Right atrium auricular region (tissue), 2 donors: ENCODE data around the gene HOGA1. TPM values are rescaled to one million over a fixed set of nuclear protein-coding genes. Genes with fewer than 3 reads are reported as not detected.

Source experiments
- DNase-seq: peaks from one replicate; pipeline ENCODE4 v3.0.0-alpha.2; 2019; ENCODE audit warnings: low spot score
- H3K27ac ChIP-seq, 2 donors: fragments of 200-600 bp; sonication (generic); 1 replicate in 1 of 2; 2 replicates in 1 of 2; pipeline ENCODE4 v1.5.1; 2016 to 2019
- H3K27me3 ChIP-seq, 2 donors: fragments of 200-600 bp; sonication (generic); one replicate each; pipeline versions ENCODE4 v1.5.1 to v1.6.0; 2017 to 2019
- H3K36me3 ChIP-seq: fragments of 200-600 bp; sonication (generic); one replicate; pipeline ENCODE4 v1.5.1; 2016
- H3K4me1 ChIP-seq, 2 donors: fragments of 200-600 bp; sonication (generic); one replicate each; pipeline versions ENCODE4 v1.5.1 to v1.6.0; 2017 to 2019
- H3K4me3 ChIP-seq, 2 donors: fragments of 200-600 bp; sonication (generic); 1 replicate in 1 of 2; 2 replicates in 1 of 2; pipeline ENCODE4 v1.5.1; 2017 to 2019; ENCODE audit warnings: mild to moderate bottlenecking in 1 of 2, moderate library complexity in 1 of 2
- H3K9me3 ChIP-seq, 2 donors: fragments of 200-600 bp; sonication (generic); one replicate each; pipeline ENCODE4 v1.5.1; 2019
- total RNA-seq, 2 donors: library from RNA; depleted of rRNA; stranded (reverse); fragments of >200 nt; gene quantifications; one replicate each; pipeline ENCODE4 v1.1.0, GENCODE V29; 2016
- TF ChIP-seq, protein P1 (sequence below), 2 donors: fragments of 200-600 bp; sonication (generic); IDR thresholded peaks; one replicate each; pipeline ENCODE4 v1.5.1; 2019; ENCODE audit warnings: antibody characterized with exemption in 2 of 2

HOGA1 gene
- total RNA-seq, 2 donors from 2014 or later = 17.6 to 25.6 TPM

DNA sequence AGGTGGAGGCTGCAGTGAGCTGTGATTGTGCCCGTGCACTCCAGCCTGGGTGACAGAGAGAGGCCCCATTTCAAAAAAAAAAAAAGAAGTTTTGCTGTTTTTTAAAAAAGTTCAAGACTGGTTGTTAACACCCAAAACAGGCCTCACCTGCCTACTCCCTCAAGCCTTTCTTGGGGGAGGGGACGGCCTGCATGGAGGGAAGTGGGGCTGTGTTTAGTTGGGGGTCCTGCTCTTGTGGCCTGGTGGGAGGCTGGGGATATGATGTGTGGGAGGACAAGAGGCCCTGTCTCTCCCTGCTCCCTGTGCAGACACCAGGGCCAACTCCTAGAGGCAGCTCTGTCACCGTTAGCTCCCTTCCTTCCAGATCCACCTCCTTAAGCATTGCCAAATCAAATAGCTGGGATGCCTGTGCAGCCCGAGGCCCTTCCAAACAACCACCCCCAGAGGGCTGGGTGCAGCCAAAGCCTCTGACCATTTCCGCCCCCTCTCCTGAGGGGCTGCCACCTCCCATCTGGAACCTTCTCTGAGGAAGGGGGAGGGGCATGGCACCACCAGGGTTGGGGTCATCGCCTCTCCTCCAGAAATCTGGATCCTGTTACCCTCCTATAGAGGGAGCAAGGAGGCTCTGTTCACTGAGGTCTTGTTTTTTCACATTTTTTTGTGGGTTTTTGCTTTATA lies 44.5 kb upstream of the HOGA1 start:
- Histone ChIP-seq H3K36me3 (no peaks in the 10 kb centered on the region), H3K27me3 (no peaks in the 10 kb centered on the region), H3K4me3 (no peak overlapping the region), H3K9me3 (no peaks in the 10 kb centered on the region), H3K27ac (peak overlapping the region; percentile 50 to 90), H3K4me1 (peaks cover 0 to 50% of the 10 kb centered on the region in 2 donors)
- TF ChIP-seq, protein P1, sequence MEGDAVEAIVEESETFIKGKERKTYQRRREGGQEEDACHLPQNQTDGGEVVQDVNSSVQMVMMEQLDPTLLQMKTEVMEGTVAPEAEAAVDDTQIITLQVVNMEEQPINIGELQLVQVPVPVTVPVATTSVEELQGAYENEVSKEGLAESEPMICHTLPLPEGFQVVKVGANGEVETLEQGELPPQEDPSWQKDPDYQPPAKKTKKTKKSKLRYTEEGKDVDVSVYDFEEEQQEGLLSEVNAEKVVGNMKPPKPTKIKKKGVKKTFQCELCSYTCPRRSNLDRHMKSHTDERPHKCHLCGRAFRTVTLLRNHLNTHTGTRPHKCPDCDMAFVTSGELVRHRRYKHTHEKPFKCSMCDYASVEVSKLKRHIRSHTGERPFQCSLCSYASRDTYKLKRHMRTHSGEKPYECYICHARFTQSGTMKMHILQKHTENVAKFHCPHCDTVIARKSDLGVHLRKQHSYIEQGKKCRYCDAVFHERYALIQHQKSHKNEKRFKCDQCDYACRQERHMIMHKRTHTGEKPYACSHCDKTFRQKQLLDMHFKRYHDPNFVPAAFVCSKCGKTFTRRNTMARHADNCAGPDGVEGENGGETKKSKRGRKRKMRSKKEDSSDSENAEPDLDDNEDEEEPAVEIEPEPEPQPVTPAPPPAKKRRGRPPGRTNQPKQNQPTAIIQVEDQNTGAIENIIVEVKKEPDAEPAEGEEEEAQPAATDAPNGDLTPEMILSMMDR (IDR thresholded peaks at IDR 0.05) = peak in 1 of 2 donors; percentile 29
- DNase-seq = peak; percentile 71

DNA sequence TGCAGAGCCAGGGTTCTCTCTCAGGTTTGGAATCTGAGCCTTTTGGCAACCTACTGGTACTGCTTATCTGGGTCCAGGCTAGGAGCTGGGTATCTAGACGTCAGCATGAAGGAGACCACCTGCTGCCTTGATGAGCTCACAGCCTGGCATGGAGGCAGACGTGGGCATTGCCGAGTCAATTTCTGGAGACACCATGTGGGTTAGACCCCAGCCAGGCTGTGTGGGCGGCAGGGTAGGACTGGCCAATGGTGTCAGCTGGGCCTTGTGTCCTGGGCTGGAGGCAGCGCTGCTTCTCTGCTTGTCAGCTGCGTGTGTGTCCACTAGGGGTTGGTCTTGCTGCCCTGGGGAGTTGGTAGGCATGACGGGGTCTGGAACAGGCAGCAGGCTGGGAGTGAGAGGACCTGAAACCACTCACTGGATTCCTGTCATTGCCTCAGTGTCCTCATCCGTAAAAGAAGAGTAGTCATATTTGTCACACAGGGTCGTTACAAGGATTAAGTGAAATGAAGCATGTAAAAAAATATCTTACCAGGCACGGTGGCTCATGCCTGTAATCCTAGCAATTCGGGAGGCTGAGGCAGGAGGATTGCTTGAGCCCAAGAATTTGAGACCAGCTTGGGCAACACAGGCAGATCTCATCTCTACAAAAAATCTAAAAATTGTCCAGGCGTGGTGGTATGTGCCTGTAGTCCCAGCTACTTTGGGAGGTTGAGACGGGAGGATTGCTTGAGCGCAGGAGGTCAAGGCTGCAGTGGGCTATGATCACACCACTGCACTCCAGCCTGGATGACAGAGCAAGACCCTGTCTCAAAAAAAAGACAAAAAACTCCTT lies 43.3 kb upstream of the HOGA1 start:
- TF ChIP-seq, protein P1 (IDR thresholded peaks at IDR 0.05) = no peak
- DNase-seq = no peak

DNA sequence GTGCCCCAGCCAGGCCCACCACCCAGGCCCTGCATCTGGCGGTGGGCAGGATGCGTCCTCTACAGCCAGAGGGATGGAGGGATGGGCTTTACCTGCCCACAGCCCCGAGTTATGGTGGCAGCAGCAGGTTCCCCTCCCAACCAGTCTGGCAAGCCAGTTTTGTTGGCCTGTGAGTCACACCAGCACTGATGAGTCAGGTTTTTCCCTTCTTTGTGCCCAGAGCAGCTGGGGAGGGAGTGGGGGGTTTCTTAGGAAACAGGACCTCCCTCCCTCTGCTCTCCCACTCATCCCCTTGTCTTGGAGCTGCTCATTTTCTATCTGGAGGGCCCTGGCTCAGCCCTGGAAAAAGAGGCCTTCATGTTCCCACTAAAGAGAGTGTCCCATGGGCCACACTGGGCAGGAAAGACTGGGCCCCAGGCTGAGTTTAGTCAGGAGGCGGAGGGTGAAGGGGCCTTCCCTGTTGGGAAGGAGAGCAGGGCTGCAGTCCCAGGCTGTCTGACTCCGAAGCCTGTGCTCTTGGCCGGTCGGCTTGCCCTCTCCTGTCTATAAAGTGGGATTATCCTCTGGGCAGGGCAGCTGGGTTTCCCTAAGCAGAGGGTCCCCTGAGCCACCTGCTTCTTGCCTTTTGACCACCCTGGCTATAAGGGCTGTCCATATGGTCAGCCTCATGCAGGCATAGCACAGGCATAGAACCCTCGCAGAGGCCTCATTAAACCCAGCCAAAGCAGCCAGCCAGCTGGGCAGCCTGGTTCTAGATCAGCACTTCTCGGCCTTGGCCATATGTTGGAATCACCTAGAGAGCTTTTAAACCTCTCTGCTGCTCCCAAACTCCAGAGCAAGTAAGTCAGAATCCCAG lies 41.8 kb upstream of the HOGA1 start:
- peak; percentile 89 for DNase-seq
- no peaks in the 10 kb centered on the region for H3K36me3 ChIP-seq
- TF ChIP-seq, protein P1 (IDR thresholded peaks at IDR 0.05) = no peak
- no peaks in the 10 kb centered on the region for H3K9me3 ChIP-seq
- H3K4me3 ChIP-seq = no peak overlapping the region
- no peaks in the 10 kb centered on the region for H3K27me3 ChIP-seq
- H3K4me1 ChIP-seq = peaks cover 0 to 58% of the 10 kb centered on the region in 2 donors
- peak overlapping the region; percentile 86 to 90 for H3K27ac ChIP-seq

More for the DNA sequence above, 43.3 kb upstream of the HOGA1 start:
- Histone ChIP-seq H3K36me3 (no peaks in the 10 kb centered on the region), H3K9me3 (no peaks in the 10 kb centered on the region), H3K27ac (peak overlapping the region; percentile 50 to 90), H3K27me3 (no peaks in the 10 kb centered on the region), H3K4me1 (peaks cover 0 to 50% of the 10 kb centered on the region in 2 donors), H3K4me3 (no peak overlapping the region)

DNA sequence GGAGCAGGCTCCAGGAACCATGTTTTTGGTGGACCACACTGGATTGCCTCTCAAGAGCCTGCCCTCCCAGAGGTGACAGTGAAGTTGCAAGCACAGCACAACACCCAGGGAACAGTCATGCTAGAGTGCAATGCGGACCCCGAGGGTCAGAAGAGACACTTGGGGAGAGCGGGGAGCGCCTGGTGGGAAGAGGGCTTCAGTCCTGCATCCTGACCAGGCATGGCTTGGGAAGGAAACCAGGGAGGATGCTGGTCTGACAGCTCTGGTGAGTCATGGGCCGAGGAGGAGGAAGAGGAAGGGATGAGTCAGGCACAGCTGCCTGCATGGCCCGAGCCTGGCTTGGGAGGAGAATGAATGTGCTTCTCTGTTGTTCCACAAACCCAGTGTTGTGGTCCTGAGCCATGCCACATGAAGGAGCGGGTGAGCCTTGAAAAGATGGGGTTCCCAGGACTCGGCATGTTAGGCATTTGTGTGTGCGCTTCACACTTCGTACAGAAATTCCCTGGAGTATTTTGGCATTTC lies 41.1 kb upstream of the HOGA1 start:
- peaks cover 0 to 65% of the 10 kb centered on the region in 2 donors for H3K4me1 ChIP-seq
- TF ChIP-seq, protein P1 (IDR thresholded peaks at IDR 0.05) = no peak
- peak overlapping the region; percentile 86 to 90 for H3K27ac ChIP-seq
- H3K27me3 ChIP-seq = no peaks in the 10 kb centered on the region
- peak; percentile 94 for DNase-seq
- no peaks in the 10 kb centered on the region for H3K9me3 ChIP-seq
- no peaks in the 10 kb centered on the region for H3K36me3 ChIP-seq
- no peak overlapping the region for H3K4me3 ChIP-seq

DNA sequence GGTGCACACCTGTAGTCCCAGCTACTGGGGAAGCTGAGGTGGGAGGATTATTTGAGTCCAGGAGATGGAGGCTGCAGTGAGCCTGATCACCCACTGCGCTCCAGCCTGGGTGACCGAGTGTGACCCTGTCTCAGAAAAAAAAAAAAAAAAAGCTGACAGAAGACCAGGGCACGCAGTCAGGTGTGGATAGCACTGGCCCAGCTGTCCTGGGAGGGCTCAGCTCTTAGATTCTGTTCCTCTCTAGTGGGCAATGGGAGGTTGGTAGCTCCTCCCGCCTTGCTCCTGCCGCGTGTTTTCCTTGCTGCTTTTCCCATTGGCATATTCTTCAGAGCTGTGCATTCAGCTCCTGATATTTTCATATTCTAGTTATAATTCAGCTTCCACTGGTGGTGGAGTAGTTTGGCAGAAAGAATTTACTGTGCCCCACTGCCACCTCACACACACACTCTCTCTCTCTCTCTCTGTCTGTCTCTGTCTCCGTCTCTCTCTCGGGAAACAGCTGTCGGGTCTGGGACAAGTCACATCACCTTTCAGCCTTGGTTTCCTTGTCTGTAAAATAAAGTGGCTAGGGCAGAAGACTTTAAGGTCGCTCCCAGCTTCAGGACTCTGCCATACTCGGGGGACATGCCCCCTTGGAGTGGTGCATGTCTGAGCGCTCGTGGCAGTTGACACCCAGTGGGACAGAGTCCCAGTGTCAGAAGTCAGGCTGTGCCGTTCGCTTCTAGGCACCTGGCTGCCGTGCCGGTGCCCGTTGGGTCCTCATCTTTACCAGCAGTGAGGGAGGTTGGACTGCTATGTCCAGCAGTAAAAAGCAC lies 37.5 kb upstream of the HOGA1 start:
- H3K36me3 ChIP-seq = no peaks in the 10 kb centered on the region
- no peaks in the 10 kb centered on the region for H3K9me3 ChIP-seq
- H3K27me3 ChIP-seq = no peaks in the 10 kb centered on the region
- H3K4me1 ChIP-seq = peaks cover 0 to 66% of the 10 kb centered on the region in 2 donors
- H3K4me3 ChIP-seq = no peak overlapping the region
- TF ChIP-seq, protein P1 (IDR thresholded peaks at IDR 0.05) = no peak
- H3K27ac ChIP-seq = no peak overlapping the region
- DNase-seq = no peak
